Right lung (tissue), 5 donors: ENCODE measurements around the gene SPEM1. TPM values are rescaled to one million over a fixed set of nuclear protein-coding genes. Genes with fewer than 3 reads are reported as not detected.
"Not testable (repeated sequence)": the region's sequence is repeated elsewhere in the genome, so short reads cannot be mapped to it uniquely, and the experiment has no call there.

Experiments used
- DNase-seq, 2 donors: peaks; one replicate each; pipeline ENCODE4 v3.0.0-alpha.2; 2013
- polyA plus RNA-seq, 5 donors: library from polyadenylated mRNA; unstranded; fragments of 120-200 nt; gene quantifications; one replicate each; pipeline versions ENCODE4 v1.2.1 to v1.2.3, GENCODE V29; 2013; ENCODE audit warnings: inconsistent platforms in 1 of 5, low replicate concordance in 1 of 5; ENCODE audit not compliant: insufficient read length in 5 of 5, insufficient read depth in 1 of 5

Gene SPEM1
- polyA plus RNA-seq, 5 donors, result not detected

GRCh38 chr17:7468804-7469389 lies 48.8 kb downstream of the SPEM1 start:
- DNase-seq, result no peak

- DNase-seq, result not testable (repeated sequence)
These were observed 49.7 kb downstream of the SPEM1 start for GRCh38 chr17:7469843-7470242.

GRCh38 chr17:7470457-7470973 lies 50.4 kb downstream of the SPEM1 start:
- DNase-seq, result not testable (repeated sequence)

Other genes starting within 250 kb of the SPEM1 start
- gene ASGR1, start 241.0 kb upstream of the SPEM1 start, polyA plus RNA-seq, result 10 to 100 TPM in 3 of 5 donors, 1 to 10 TPM in 2; 7.2 to 11.9 (median 10.4) TPM
- 10 to 100 TPM; 33.6 to 62.3 (median 45.4) TPM for gene DLG4, start 200.5 kb upstream of the SPEM1 start, polyA plus RNA-seq
- gene ACADVL, start 200.4 kb upstream of the SPEM1 start, polyA plus RNA-seq, result 100 to 1,000 TPM; 289 to 380 (median 360) TPM
- 10 to 100 TPM; 42.5 to 62.9 (median 56.0) TPM for gene DVL2, start 185.8 kb upstream of the SPEM1 start, polyA plus RNA-seq
- 10 to 100 TPM; 32.7 to 58.8 (median 46.7) TPM for gene PHF23, start 180.9 kb upstream of the SPEM1 start, polyA plus RNA-seq
- gene GABARAP, start 177.9 kb upstream of the SPEM1 start, polyA plus RNA-seq, result 100 to 1,000 TPM; 375 to 529 (median 415) TPM
- gene CTDNEP1, start 168.6 kb upstream of the SPEM1 start, polyA plus RNA-seq, result 100 to 1,000 TPM; 128 to 156 (median 146) TPM
- 10 to 100 TPM; 36.6 to 49.7 (median 40.6) TPM for gene ELP5, start 168.1 kb upstream of the SPEM1 start, polyA plus RNA-seq
- 10 to 100 TPM; 22.3 to 35.1 (median 33.6) TPM for gene CLDN7, start 157.8 kb upstream of the SPEM1 start, polyA plus RNA-seq
- 1 to 10 TPM in 4 of 5 donors, under 1 TPM in 1; 0.80 to 2.7 (median 1.2) TPM for gene SLC2A4, start 138.6 kb upstream of the SPEM1 start, polyA plus RNA-seq
- 1 to 10 TPM; 1.2 to 2.4 (median 1.4) TPM for gene YBX2, start 125.7 kb upstream of the SPEM1 start, polyA plus RNA-seq
- 100 to 1,000 TPM; 224 to 373 (median 229) TPM for gene EIF5A, start 112.7 kb upstream of the SPEM1 start, polyA plus RNA-seq
- gene GPS2, start 105.0 kb upstream of the SPEM1 start, polyA plus RNA-seq, result 10 to 100 TPM; 65.7 to 91.2 (median 81.3) TPM
- gene NEURL4, start 91.0 kb upstream of the SPEM1 start, polyA plus RNA-seq, result 10 to 100 TPM; 19.7 to 31.2 (median 28.1) TPM
- gene ACAP1, start 83.8 kb upstream of the SPEM1 start, polyA plus RNA-seq, result 1 to 10 TPM; 5.5 to 9.9 (median 7.5) TPM
- gene KCTD11, start 68.2 kb upstream of the SPEM1 start, polyA plus RNA-seq, result 10 to 100 TPM in 3 of 5 donors, 1 to 10 TPM in 2; 9.6 to 13.9 (median 10.3) TPM
- not detected for gene TMEM95, start 65.2 kb upstream of the SPEM1 start, polyA plus RNA-seq
- 1 to 10 TPM; 5.1 to 6.8 (median 6.7) TPM for gene TNK1, start 39.2 kb upstream of the SPEM1 start, polyA plus RNA-seq
- gene PLSCR3, start 25.8 kb upstream of the SPEM1 start, polyA plus RNA-seq, result 10 to 100 TPM; 39.3 to 74.6 (median 57.6) TPM
- 10 to 100 TPM; 67.5 to 86.1 (median 74.5) TPM for gene TMEM256, start 16.2 kb upstream of the SPEM1 start, polyA plus RNA-seq
- gene NLGN2, start 12.5 kb upstream of the SPEM1 start, polyA plus RNA-seq, result 10 to 100 TPM; 22.6 to 36.3 (median 31.7) TPM
- not detected for gene SPEM2, start 5.3 kb downstream of the SPEM1 start, polyA plus RNA-seq
- gene SPEM3, start 8.5 kb downstream of the SPEM1 start, polyA plus RNA-seq, result not detected
- 1 to 10 TPM; 2.1 to 3.2 (median 2.4) TPM for gene TMEM102, start 15.1 kb downstream of the SPEM1 start, polyA plus RNA-seq
- gene FGF11, start 19.2 kb downstream of the SPEM1 start, polyA plus RNA-seq, result 1 to 10 TPM; 1.4 to 2.5 (median 1.9) TPM
- gene CHRNB1, start 24.7 kb downstream of the SPEM1 start, polyA plus RNA-seq, result 10 to 100 TPM in 3 of 5 donors, 1 to 10 TPM in 2; 9.0 to 14.8 (median 10.5) TPM
- 10 to 100 TPM; 36.6 to 52.9 (median 43.8) TPM for gene ZBTB4, start 59.3 kb downstream of the SPEM1 start, polyA plus RNA-seq
- under 1 TPM; 0.15 to 0.40 (median 0.35) TPM for gene SLC35G6, start 61.1 kb downstream of the SPEM1 start, polyA plus RNA-seq
- gene POLR2A, start 64.0 kb downstream of the SPEM1 start, polyA plus RNA-seq, result 100 to 1,000 TPM in 1 of 5 donors, 10 to 100 TPM in 4; 79.6 to 127 (median 89.6) TPM
- 10 to 100 TPM; 20.1 to 40.5 (median 31.3) TPM for gene TNFSF12, start 128.7 kb downstream of the SPEM1 start, polyA plus RNA-seq
- gene TNFSF13, start 138.4 kb downstream of the SPEM1 start, polyA plus RNA-seq, result 10 to 100 TPM; 16.2 to 23.2 (median 17.2) TPM
- gene SENP3, start 141.6 kb downstream of the SPEM1 start, polyA plus RNA-seq, result 10 to 100 TPM; 61.1 to 72.4 (median 70.5) TPM
- 10 to 100 TPM; 30.7 to 40.7 (median 32.3) TPM for gene CD68, start 159.3 kb downstream of the SPEM1 start, polyA plus RNA-seq
- gene MPDU1, start 163.5 kb downstream of the SPEM1 start, polyA plus RNA-seq, result 10 to 100 TPM; 83.2 to 98.1 (median 93.5) TPM
- 1 to 10 TPM; 1.4 to 2.5 (median 1.8) TPM for gene SOX15, start 169.8 kb downstream of the SPEM1 start, polyA plus RNA-seq
- gene FXR2, start 194.6 kb downstream of the SPEM1 start, polyA plus RNA-seq, result 10 to 100 TPM; 33.0 to 43.8 (median 38.6) TPM
- gene SAT2, start 207.5 kb downstream of the SPEM1 start, polyA plus RNA-seq, result 10 to 100 TPM; 70.6 to 93.8 (median 86.2) TPM
- gene SHBG, start 209.8 kb downstream of the SPEM1 start, polyA plus RNA-seq, result 1 to 10 TPM; 1.1 to 2.0 (median 1.2) TPM
- 10 to 100 TPM; 20.5 to 31.5 (median 25.5) TPM for gene ATP1B2, start 230.6 kb downstream of the SPEM1 start, polyA plus RNA-seq